Tibial artery (tissue), 4 donors: ENCODE measurements around the gene VAV3.

ENCODE experiments used
- DNase-seq, 2 donors: peaks; one replicate each; pipeline ENCODE4 v3.0.0-alpha.2; 2019
- H3K27ac ChIP-seq, 2 donors: fragments of 200-600 bp; sonication (generic) in 1 of 2; 1 replicate in 1 of 2; 2 replicates in 1 of 2; pipeline ENCODE4 v1.5.1; 2018 to 2019; ENCODE audit warnings: mild to moderate bottlenecking in 1 of 2
- H3K27me3 ChIP-seq, 2 donors: fragments of 200-600 bp; sonication (generic) in 1 of 2; one replicate each; pipeline versions ENCODE4 v1.5.1 to v1.6.0; 2016 to 2019
- H3K36me3 ChIP-seq, 3 donors: fragments of 200-600 bp; sonication (generic) in 2 of 3; one replicate each; pipeline ENCODE4 v1.5.1; 2016 to 2019; ENCODE audit warnings: mild to moderate bottlenecking in 2 of 3
- H3K4me1 ChIP-seq, 4 donors: fragments of 200-600 bp; sonication (generic) in 2 of 4; 1 replicate in 3 of 4; 2 replicates in 1 of 4; pipeline ENCODE4 v1.5.1; 2016 to 2019
- H3K4me3 ChIP-seq, 2 donors: fragments of 200-600 bp; sonication (generic) in 1 of 2; 1 replicate in 1 of 2; 2 replicates in 1 of 2; pipeline ENCODE4 v1.5.1; 2018 to 2019; ENCODE audit warnings: mild to moderate bottlenecking in 2 of 2
- H3K9me3 ChIP-seq, 3 donors: fragments of 200-600 bp; sonication (generic) in 1 of 3; one replicate each; pipeline ENCODE4 v1.5.1; 2016 to 2019
- intact Hi-C: fragments of 100-400 bp; cut with DNase I; formaldehyde crosslinking; loops from one replicate; pipeline ENCODE4 v1.15.0; 2023; ENCODE audit warnings: low total_unique reads
- TF ChIP-seq, protein P1 (sequence below), 2 experiments: fragments of 200-600 bp in 1 of 2; fragments of 450-650 bp in 1 of 2; IDR thresholded peaks; one replicate each; pipeline ENCODE4 v1.5.1; 2017 to 2019; ENCODE audit warnings: antibody characterized with exemption in 2 of 2, mild to moderate bottlenecking in 1 of 2, moderate library complexity in 1 of 2

The VAV3 gene

DNA sequence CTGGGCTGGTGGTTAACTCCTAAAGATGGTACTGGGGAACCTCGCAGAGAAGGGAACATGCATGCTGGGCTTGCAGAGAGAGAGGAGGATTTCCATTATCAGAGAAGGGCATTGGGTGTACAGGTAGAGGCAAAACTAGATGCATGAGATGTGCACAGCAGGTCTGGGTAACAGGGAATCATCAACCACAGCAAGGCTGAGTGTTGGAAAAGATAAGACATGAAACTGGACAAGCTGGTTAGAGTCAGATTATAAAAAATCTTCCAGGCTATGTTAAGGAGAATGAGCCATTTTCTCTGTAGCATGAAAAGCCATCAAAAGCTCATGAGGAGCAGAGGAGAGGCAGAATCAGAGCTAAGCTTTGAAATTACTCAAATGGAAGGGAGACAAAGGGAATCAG, 147.8 kb downstream of the VAV3 start:
- TF ChIP-seq, protein P1, sequence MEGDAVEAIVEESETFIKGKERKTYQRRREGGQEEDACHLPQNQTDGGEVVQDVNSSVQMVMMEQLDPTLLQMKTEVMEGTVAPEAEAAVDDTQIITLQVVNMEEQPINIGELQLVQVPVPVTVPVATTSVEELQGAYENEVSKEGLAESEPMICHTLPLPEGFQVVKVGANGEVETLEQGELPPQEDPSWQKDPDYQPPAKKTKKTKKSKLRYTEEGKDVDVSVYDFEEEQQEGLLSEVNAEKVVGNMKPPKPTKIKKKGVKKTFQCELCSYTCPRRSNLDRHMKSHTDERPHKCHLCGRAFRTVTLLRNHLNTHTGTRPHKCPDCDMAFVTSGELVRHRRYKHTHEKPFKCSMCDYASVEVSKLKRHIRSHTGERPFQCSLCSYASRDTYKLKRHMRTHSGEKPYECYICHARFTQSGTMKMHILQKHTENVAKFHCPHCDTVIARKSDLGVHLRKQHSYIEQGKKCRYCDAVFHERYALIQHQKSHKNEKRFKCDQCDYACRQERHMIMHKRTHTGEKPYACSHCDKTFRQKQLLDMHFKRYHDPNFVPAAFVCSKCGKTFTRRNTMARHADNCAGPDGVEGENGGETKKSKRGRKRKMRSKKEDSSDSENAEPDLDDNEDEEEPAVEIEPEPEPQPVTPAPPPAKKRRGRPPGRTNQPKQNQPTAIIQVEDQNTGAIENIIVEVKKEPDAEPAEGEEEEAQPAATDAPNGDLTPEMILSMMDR (IDR thresholded peaks at IDR 0.05) = no peak
- H3K4me1 ChIP-seq = no peaks in the 10 kb centered on the region
- H3K27me3 ChIP-seq = no peaks in the 10 kb centered on the region
- H3K9me3 ChIP-seq = no peaks in the 10 kb centered on the region
- no peak for DNase-seq
- H3K4me3 ChIP-seq = no peak overlapping the region
- intact Hi-C loops = no loop called here
- H3K27ac ChIP-seq = no peak overlapping the region
- no peaks in the 10 kb centered on the region for H3K36me3 ChIP-seq

DNA sequence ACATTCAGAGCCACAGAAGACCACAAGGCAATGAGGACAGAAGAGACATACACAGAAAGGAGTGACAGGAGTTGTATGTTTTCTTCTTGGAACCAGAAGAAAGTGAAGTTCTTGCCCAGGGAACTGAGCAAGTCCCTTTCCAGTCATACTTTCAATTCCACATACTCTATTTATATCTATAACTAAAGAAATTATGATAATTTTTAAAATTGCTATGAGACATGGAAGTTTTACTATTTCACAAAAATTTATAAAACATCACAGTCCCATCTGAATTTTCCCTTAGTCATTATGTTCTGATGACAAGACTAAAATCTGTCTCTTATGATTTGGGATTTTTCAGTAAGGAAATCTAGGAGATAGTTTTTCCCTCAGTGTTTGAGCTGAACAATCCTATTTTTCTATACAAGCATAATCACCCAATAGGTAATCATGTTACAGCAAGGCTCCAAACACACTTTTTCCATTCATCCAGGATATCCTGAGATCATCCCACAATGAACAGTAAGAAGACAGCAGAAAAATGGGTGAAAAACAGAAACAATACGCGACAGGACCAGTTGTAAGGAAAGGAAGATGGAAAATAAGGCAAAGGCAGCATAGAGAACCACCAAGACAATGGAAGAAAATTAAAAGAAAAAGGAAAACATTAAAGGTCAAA, 154.6 kb downstream of the VAV3 start:
- Histone ChIP-seq H3K27ac (no peak overlapping the region), H3K27me3 (no peaks in the 10 kb centered on the region), H3K9me3 (no peaks in the 10 kb centered on the region), H3K36me3 (no peaks in the 10 kb centered on the region), H3K4me3 (no peak overlapping the region), H3K4me1 (no peaks in the 10 kb centered on the region)
- TF ChIP-seq, protein P1 (IDR thresholded peaks at IDR 0.05) = no peak
- intact Hi-C loops = no loop called here
- DNase-seq = no peak

DNA sequence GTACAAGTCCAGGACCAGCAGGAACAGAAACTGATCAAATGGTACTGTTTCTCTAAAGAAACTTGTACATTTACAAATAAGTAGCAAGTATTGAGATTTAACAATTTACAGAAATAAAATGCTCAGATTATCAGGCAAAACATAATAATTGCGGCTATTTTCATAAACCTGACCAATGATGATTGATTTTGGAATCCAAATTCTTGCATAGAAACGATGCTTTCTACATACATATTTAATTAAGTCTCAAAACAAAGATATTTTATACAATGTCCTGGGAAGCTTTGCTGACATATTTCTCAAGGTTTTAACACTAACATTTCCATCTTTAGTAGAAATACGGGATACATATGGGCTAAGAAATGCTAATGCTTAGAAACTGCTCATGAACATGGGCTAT, 157.1 kb downstream of the VAV3 start:
- Histone ChIP-seq H3K9me3 (no peaks in the 10 kb centered on the region), H3K27ac (no peak overlapping the region), H3K36me3 (no peaks in the 10 kb centered on the region), H3K27me3 (no peaks in the 10 kb centered on the region), H3K4me3 (no peak overlapping the region), H3K4me1 (no peaks in the 10 kb centered on the region)
- no peak for DNase-seq
- TF ChIP-seq, protein P1 (IDR thresholded peaks at IDR 0.05) = no peak
- intact Hi-C loops = no loop called here

DNA sequence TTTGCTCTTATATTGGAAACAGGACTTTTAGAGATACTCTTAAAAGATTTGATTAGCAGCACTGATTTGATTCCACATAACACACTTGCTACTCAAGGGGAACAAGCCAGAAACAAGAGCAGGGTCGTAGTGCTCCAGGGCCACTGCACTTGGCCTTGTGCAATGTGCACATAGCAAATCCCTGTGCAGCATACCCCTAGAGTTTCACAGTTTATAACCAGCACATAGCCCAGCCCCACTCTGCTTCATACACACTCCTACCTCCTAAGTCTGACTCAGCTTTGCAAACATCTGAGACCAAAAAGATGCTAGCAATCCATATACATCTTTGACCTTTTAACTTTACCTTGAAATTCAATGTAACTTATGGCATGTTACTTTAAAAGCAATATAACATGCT, 157.6 kb downstream of the VAV3 start:
- DNase-seq = no peak

DNA sequence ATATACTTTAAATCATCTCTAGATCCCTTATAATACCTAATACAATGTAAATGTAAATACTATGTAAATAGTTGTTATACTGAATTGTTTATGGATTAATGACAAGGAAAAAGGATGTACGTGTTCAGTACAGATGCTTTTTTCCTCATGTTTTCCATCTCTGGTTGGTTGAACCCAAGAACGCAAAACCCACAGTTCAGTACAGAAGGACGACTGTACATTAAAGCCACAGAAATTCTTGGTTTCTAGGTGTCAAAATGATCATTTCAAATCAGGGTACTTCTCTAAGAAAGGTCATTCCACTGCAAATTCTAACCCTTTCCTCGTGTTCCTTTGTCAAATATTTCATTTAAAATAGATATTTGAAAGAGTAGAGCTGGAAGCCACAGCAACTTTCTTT, 158.1 kb downstream of the VAV3 start:
- Histone ChIP-seq H3K27me3 (no peaks in the 10 kb centered on the region), H3K9me3 (no peaks in the 10 kb centered on the region), H3K4me3 (no peak overlapping the region), H3K27ac (no peak overlapping the region), H3K36me3 (no peaks in the 10 kb centered on the region), H3K4me1 (no peaks in the 10 kb centered on the region)
- intact Hi-C loops = no loop called here
- TF ChIP-seq, protein P1 (IDR thresholded peaks at IDR 0.05) = no peak
- DNase-seq = no peak

More for the DNA sequence above, 157.6 kb downstream of the VAV3 start:
- Histone ChIP-seq H3K36me3 (no peaks in the 10 kb centered on the region), H3K27ac (no peak overlapping the region), H3K4me3 (no peak overlapping the region), H3K27me3 (no peaks in the 10 kb centered on the region), H3K4me1 (no peaks in the 10 kb centered on the region), H3K9me3 (no peaks in the 10 kb centered on the region)
- TF ChIP-seq, protein P1 (IDR thresholded peaks at IDR 0.05) = no peak
- intact Hi-C loops = no loop called here

DNA sequence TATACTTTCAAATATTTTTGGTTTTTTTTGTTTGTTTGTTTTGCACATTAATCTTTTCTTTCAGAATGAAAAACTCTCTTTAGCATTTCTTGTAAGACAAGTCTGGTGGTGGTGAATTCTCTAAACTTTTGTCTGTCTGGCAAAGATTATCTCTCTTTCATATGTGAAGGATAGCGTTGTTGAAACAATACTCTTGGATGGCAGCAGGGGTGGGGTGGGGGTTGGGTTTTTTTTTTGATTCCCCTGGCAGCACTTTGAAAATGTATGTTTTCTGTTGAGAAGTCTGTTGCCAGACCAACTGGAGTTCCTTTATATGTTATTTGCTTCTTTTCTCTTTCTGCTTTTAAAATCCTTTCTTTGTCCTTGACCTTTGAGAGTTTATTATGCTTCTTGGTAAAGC, 160.2 kb downstream of the VAV3 start:
- no peaks in the 10 kb centered on the region for H3K9me3 ChIP-seq
- no peak overlapping the region for H3K4me3 ChIP-seq
- no peak overlapping the region for H3K27ac ChIP-seq
- intact Hi-C loops = no loop called here
- H3K27me3 ChIP-seq = no peaks in the 10 kb centered on the region
- TF ChIP-seq, protein P1 (IDR thresholded peaks at IDR 0.05) = no peak
- no peaks in the 10 kb centered on the region for H3K36me3 ChIP-seq
- H3K4me1 ChIP-seq = no peaks in the 10 kb centered on the region
- DNase-seq = no peak
